SK-N-SH (cell line): ENCODE measurements around the gene IGLON5. TPM values are rescaled to one million over a fixed set of nuclear protein-coding genes. Genes with fewer than 3 reads are reported as not detected.

ENCODE experiments used
- CTCF ChIA-PET: fragments of 300-600, 350-600 bp; formaldehyde crosslinking; extraction: SDS; loops from one replicate; lab custom pipeline; 2021; lab: Yijun Ruan, JAX
- POLR2A ChIA-PET: fragments of 350-600 bp; sonication (Branson Sonifier 250); formaldehyde crosslinking; extraction: SDS; loops from one replicate; lab custom pipeline; 2020; ENCODE audit warnings: antibody characterized with exemption, inconsistent platforms; lab: Yijun Ruan, JAX
- DNase-seq: peaks from one replicate; pipeline ENCODE4 v3.0.0; 2012
- H2AFZ ChIP-seq: fragments of 200-600 bp; sonication (generic); 2 replicates; pipeline ENCODE4 v1.8.1; 2016; ENCODE audit warnings: antibody characterized with exemption, mild to moderate bottlenecking, low read depth
- H3F3A ChIP-seq: fragments of 200-600 bp; sonication (generic); replicated peaks from 2 replicates; pipeline ENCODE3; 2016; ENCODE audit warnings: antibody characterized with exemption, mild to moderate bottlenecking; ENCODE audit not compliant: insufficient read depth
- H3K27ac ChIP-seq, 2 experiments: fragments of 200-500 bp in 1 of 2; fragments of 200-600 bp in 1 of 2; sonication (Bioruptor generic) in 1 of 2; sonication (generic), shearing (Covaris generic) in 1 of 2; 2 replicates each; pipeline versions ENCODE4 v1.5.1 to v1.6.1; 2014 to 2016; ENCODE audit warnings: low read depth in 2 of 2, inconsistent platforms in 1 of 2, low read length in 1 of 2, mild to moderate bottlenecking in 1 of 2, mixed read lengths in 1 of 2
- H3K27me3 ChIP-seq: fragments of 200-600 bp; sonication (generic), shearing (Covaris generic); 2 replicates; pipeline ENCODE4 v1.6.1; 2016; ENCODE audit warnings: mixed run types; ENCODE audit not compliant: insufficient read depth
- H3K36me3 ChIP-seq, 2 experiments: fragments of 200-500 bp in 1 of 2; fragments of 200-600 bp in 1 of 2; sonication (Bioruptor generic) in 1 of 2; sonication (generic) in 1 of 2; replicated peaks in 1 of 2; 2 replicates each; pipeline versions ENCODE3 to v1.5.1; 2014 to 2016; ENCODE audit warnings: low read length in 1 of 2, mild to moderate bottlenecking in 1 of 2; ENCODE audit not compliant: insufficient read depth in 2 of 2, control insufficient read depth in 1 of 2
- H3K4me1 ChIP-seq, 2 experiments: fragments of 200-500 bp in 1 of 2; fragments of 200-600 bp in 1 of 2; sonication (Bioruptor generic) in 1 of 2; sonication (generic), shearing (Covaris generic) in 1 of 2; 2 replicates each; pipeline versions ENCODE4 v1.5.1 to v1.6.1; 2014 to 2016; ENCODE audit warnings: low read depth in 1 of 2, low read length in 1 of 2, mixed run types in 1 of 2; ENCODE audit not compliant: insufficient read depth in 2 of 2, control insufficient read depth in 1 of 2
- H3K4me2 ChIP-seq: fragments of 200-600 bp; sonication (generic), shearing (Covaris generic); 2 replicates; pipeline ENCODE4 v1.6.1; 2017; ENCODE audit warnings: mixed run types
- H3K4me3 ChIP-seq, 2 experiments: fragments of 200-500 bp in 1 of 2; fragments of 200-600 bp in 1 of 2; sonication (Bioruptor generic) in 1 of 2; sonication (generic), shearing (Covaris generic) in 1 of 2; 2 replicates each; pipeline versions ENCODE4 v1.5.1 to v1.8.1; 2014 to 2016; ENCODE audit warnings: low read depth in 2 of 2, inconsistent platforms in 1 of 2, low read length in 1 of 2, mild to moderate bottlenecking in 1 of 2, mixed read lengths in 1 of 2, moderate library complexity in 1 of 2
- H3K79me2 ChIP-seq: fragments of 200-600 bp; sonication (generic); 2 replicates; pipeline ENCODE4 v1.8.1; 2017; ENCODE audit warnings: mild to moderate bottlenecking; ENCODE audit not compliant: insufficient read depth
- H3K9ac ChIP-seq: fragments of 200-600 bp; sonication (generic); 2 replicates; pipeline ENCODE4 v1.6.1; 2017; ENCODE audit warnings: mixed run types
- H3K9me2 ChIP-seq: fragments of 200-600 bp; sonication (generic); 2 replicates; pipeline ENCODE4 v1.6.1; 2017; ENCODE audit warnings: mixed run types
- H3K9me3 ChIP-seq: fragments of 200-600 bp; sonication (generic); 2 replicates; pipeline ENCODE4 v1.6.1; 2017; ENCODE audit warnings: mixed run types, mild to moderate bottlenecking, moderate library complexity
- H4K20me1 ChIP-seq: fragments of 200-600 bp; sonication (generic); 2 replicates; pipeline ENCODE4 v1.6.1; 2017; ENCODE audit warnings: mild to moderate bottlenecking, mixed run types; ENCODE audit not compliant: insufficient read depth
- ELF1 ChIP-seq: IDR thresholded peaks from 2 replicates; pipeline ENCODE4 v1.4.0; 2012
- EZH2phosphoT487 ChIP-seq: fragments of 200-600 bp; sonication (generic); IDR thresholded peaks from 2 replicates; pipeline ENCODE4 v1.6.1; 2017; ENCODE audit warnings: low read depth, mixed run types, mild to moderate bottlenecking, antibody characterized with exemption, moderate library complexity, borderline replicate concordance
- FOSL2 ChIP-seq: IDR thresholded peaks from 2 replicates; pipeline ENCODE4 v1.4.0; 2012; ENCODE audit warnings: low read depth, mild to moderate bottlenecking, moderate library complexity, borderline replicate concordance
- FOXJ3 ChIP-seq: sonication (generic); formaldehyde crosslinking; IDR thresholded peaks from 2 replicates; pipeline ENCODE4 v1.5.1; 2020; ENCODE audit warnings: mild to moderate bottlenecking, missing genetic modification reagents
- GABPA ChIP-seq: IDR thresholded peaks from 2 replicates; pipeline ENCODE4 v1.4.0; 2012; ENCODE audit warnings: low read depth, mild to moderate bottlenecking
- IRF3 ChIP-seq: fragments of 150-350 bp; IDR thresholded peaks from 2 replicates; pipeline ENCODE4 v1.6.1; 2016; ENCODE audit warnings: mild to moderate bottlenecking, low read depth, low read length
- JUND ChIP-seq: IDR thresholded peaks from 2 replicates; pipeline ENCODE4 v1.4.0; 2012
- MAX ChIP-seq: IDR thresholded peaks from 2 replicates; pipeline ENCODE4 v1.4.0; 2012; ENCODE audit warnings: low read depth
- NFIC ChIP-seq: IDR thresholded peaks from 2 replicates; pipeline ENCODE4 v1.4.0; 2012; ENCODE audit warnings: borderline replicate concordance
- NRF1 ChIP-seq: IDR thresholded peaks from 2 replicates; pipeline ENCODE4 v1.6.1; 2012; ENCODE audit warnings: low read depth, mild to moderate bottlenecking, low read length
- PBX3 ChIP-seq: IDR thresholded peaks from 2 replicates; pipeline ENCODE4; 2012
- RAD21 ChIP-seq: IDR thresholded peaks from 2 replicates; pipeline ENCODE4 v1.6.1; 2012; ENCODE audit warnings: mild to moderate bottlenecking, low read length
- RCOR1 ChIP-seq: fragments of 150-350 bp; IDR thresholded peaks from 2 replicates; pipeline ENCODE4 v1.6.1; 2017; ENCODE audit warnings: antibody characterized with exemption, low read length
- REST ChIP-seq: IDR thresholded peaks from 2 replicates; pipeline ENCODE4 v1.6.1; 2012; ENCODE audit warnings: mild to moderate bottlenecking, low read depth, low read length, moderate library complexity
- RFX5 ChIP-seq: IDR thresholded peaks from 2 replicates; pipeline ENCODE4 v1.6.1; 2012; ENCODE audit warnings: mild to moderate bottlenecking, improper control_type of control experiment, low read length
- RXRA ChIP-seq: IDR thresholded peaks from 2 replicates; pipeline ENCODE4 v1.4.0; 2012; ENCODE audit warnings: low read depth, mild to moderate bottlenecking, borderline replicate concordance
- SIN3A ChIP-seq: IDR thresholded peaks from 2 replicates; pipeline ENCODE4 v1.6.1; 2012; ENCODE audit warnings: low read depth, mild to moderate bottlenecking, low read length, moderate library complexity, borderline replicate concordance
- SMC3 ChIP-seq: IDR thresholded peaks from 2 replicates; pipeline ENCODE4 v1.6.1; 2012; ENCODE audit warnings: low read depth, low read length, improper control_type of control experiment
- TAF1 ChIP-seq: IDR thresholded peaks from 2 replicates; pipeline ENCODE4 v1.6.1; 2012; ENCODE audit warnings: low read depth, mild to moderate bottlenecking, low read length, moderate library complexity, borderline replicate concordance
- TCF12 ChIP-seq: IDR thresholded peaks from 2 replicates; pipeline ENCODE4 v1.4.0; 2012
- TEAD4 ChIP-seq: IDR thresholded peaks from 2 replicates; pipeline ENCODE4 v1.4.0; 2012; ENCODE audit warnings: mild to moderate bottlenecking, borderline replicate concordance; ENCODE audit not compliant: insufficient read depth
- ZBTB33 ChIP-seq: IDR thresholded peaks from 2 replicates; pipeline ENCODE4 v1.4.0; 2012; ENCODE audit warnings: low read depth, borderline replicate concordance
- WGBS: methylation state at CpG from one replicate; pipeline ENCODE4 v1.1.6; 2017; ENCODE audit warnings: low lambda C conversion rate; 5-methylcytosine and 5-hydroxymethylcytosine counted together
- polyA plus RNA-seq, 3 experiments: library from polyadenylated mRNA; depleted of rRNA; stranded (reverse); fragments of >200 nt; gene quantifications; 2 replicates each; pipeline ENCODE4 v1.2.3, GENCODE V29; 2012

The IGLON5 gene
- polyA plus RNA-seq, 1 of the 3 experiments (the other 2 are of a cell fraction), result 0.36 TPM

- TF ChIP-seq PBX3 (no peak), ZBTB33 (no peak), REST (no peak), NRF1 (no peak), SMC3 (no peak), RCOR1 (no peak), FOXJ3 (CRISPR knock-in tag) (no peak)
These were observed 34.3 kb upstream of the IGLON5 start (continued) for GRCh38 chr19:51277112-51277511.

GRCh38 chr19:51282335-51282734, 29.1 kb upstream of the IGLON5 start:
- Histone ChIP-seq H3K4me3 (no peak overlapping the region), H3K79me2 (no peaks in the 10 kb centered on the region), H3F3A (no peaks in the 10 kb centered on the region), H3K9ac (no peak overlapping the region), H3K4me1 (no peaks in the 10 kb centered on the region), H3K9me3 (no peaks in the 10 kb centered on the region), H3K27ac (no peak overlapping the region), H3K36me3 (no peaks in the 10 kb centered on the region), H3K4me2 (no peak overlapping the region), H4K20me1 (no peaks in the 10 kb centered on the region), H2AFZ (no peak overlapping the region), H3K27me3 (no peaks in the 10 kb centered on the region; the same call in 1 of the 2 replicates), H3K9me2 (no peaks in the 10 kb centered on the region; the same call in 1 of the 2 replicates)
- no peak for DNase-seq
- CTCF ChIA-PET, result interaction anchor here (1.5 kb wide), 1 partner anchor 23 kb away, joined by 4 read pairs; no protein-coding TSS in a partner anchor
- WGBS, result 7% methylated on average over 4 of the region's 4 CpGs
- POLR2A ChIA-PET, result no interaction called here
- TF ChIP-seq PBX3 (no peak), TAF1 (no peak), TCF12 (no peak), MAX (no peak), FOSL2 (no peak), SMC3 (no peak), RAD21 (no peak), IRF3 (no peak), EZH2phosphoT487 (no peak), NFIC (no peak), RXRA (no peak), JUND (no peak), ELF1 (no peak), SIN3A (no peak), GABPA (no peak), RFX5 (no peak), NRF1 (no peak), TEAD4 (no peak)
